Measurements from ENCODE around the gene ATP8A1. TPM values are rescaled to one million over a fixed set of nuclear protein-coding genes. Genes with fewer than 3 reads are reported as not detected.

ATP8A1 gene
- total and polyA plus RNA-seq, 8 donors, result 21.5 to 60.9 (median 36.6) TPM

- Histone ChIP-seq H3K27ac (no peak overlapping the region), H3K36me3 (peaks cover 0 to 22% of the 10 kb centered on the region in 2 donors), H3K9me3 (no peaks in the 10 kb centered on the region), H3K27me3 (no peaks in the 10 kb centered on the region), H3K4me1 (no peaks in the 10 kb centered on the region), H3K4me3 (no peak overlapping the region)
- intact Hi-C loops (cut with DNase I), result no loop called here
- DNase-seq, result no peak
- TF ChIP-seq CTCF (IDR thresholded peaks at IDR 0.05), result no peak
- no peak for ATAC-seq
Measured at GRCh38 chr4:42458657-42459056, 198.2 kb downstream of the ATP8A1 start.

GRCh38 chr4:42454755-42455420 is 202.0 kb downstream of the ATP8A1 start:
- intact Hi-C loops (cut with DNase I), result no loop called here
- TF ChIP-seq CTCF (IDR thresholded peaks at IDR 0.05), result no peak
- no peak overlapping the region for H3K27ac ChIP-seq
- ATAC-seq, result no peak
- H3K27me3 ChIP-seq, result no peaks in the 10 kb centered on the region
- no peaks in the 10 kb centered on the region for H3K4me1 ChIP-seq
- DNase-seq, result no peak
- H3K4me3 ChIP-seq, result no peak overlapping the region
- H3K36me3 ChIP-seq, result peaks cover 0 to 17% of the 10 kb centered on the region in 2 donors
- H3K9me3 ChIP-seq, result no peaks in the 10 kb centered on the region

- Histone ChIP-seq H3K27ac (no peak overlapping the region), H3K36me3 (peaks cover 3 to 17% of the 10 kb centered on the region in 2 donors), H3K4me1 (no peaks in the 10 kb centered on the region), H3K4me3 (no peak overlapping the region), H3K27me3 (no peaks in the 10 kb centered on the region), H3K9me3 (no peaks in the 10 kb centered on the region)
- TF ChIP-seq CTCF (IDR thresholded peaks at IDR 0.05), result no peak
- ATAC-seq (no peak), DNase-seq (no peak)
- intact Hi-C loops (cut with DNase I), result no loop called here
Measured at GRCh38 chr4:42453612-42454011, 203.3 kb downstream of the ATP8A1 start.

- Histone ChIP-seq H3K4me1 (no peaks in the 10 kb centered on the region), H3K4me3 (no peak overlapping the region), H3K36me3 (peaks cover 3 to 17% of the 10 kb centered on the region in 2 donors), H3K27ac (no peak overlapping the region), H3K27me3 (no peaks in the 10 kb centered on the region), H3K9me3 (no peaks in the 10 kb centered on the region)
- DNase-seq (no peak), ATAC-seq (no peak)
- intact Hi-C loops (cut with DNase I), result no loop called here
- TF ChIP-seq CTCF (IDR thresholded peaks at IDR 0.05), result no peak
Measured at GRCh38 chr4:42452823-42453222, 204.1 kb downstream of the ATP8A1 start.

GRCh38 chr4:42446823-42447222 is 210.1 kb downstream of the ATP8A1 start:
- Histone ChIP-seq H3K27ac (no peak overlapping the region), H3K36me3 (peaks cover 3 to 42% of the 10 kb centered on the region in 2 donors), H3K4me1 (no peaks in the 10 kb centered on the region), H3K9me3 (peaks cover 0 to 1% of the 10 kb centered on the region in 2 donors), H3K27me3 (no peaks in the 10 kb centered on the region), H3K4me3 (no peak overlapping the region)
- ATAC-seq (no peak), DNase-seq (no peak)
- intact Hi-C loops (cut with DNase I), result no loop called here
- TF ChIP-seq CTCF (IDR thresholded peaks at IDR 0.05), result no peak
